GM13977 (cell line): ENCODE results near the gene ERMAP.

Source experiments
- DNase-seq: peaks from one replicate; pipeline ENCODE4 v3.0.0; 2012; ENCODE audit warnings: low spot score
- CTCF ChIP-seq: IDR thresholded peaks from 2 replicates; pipeline ENCODE4 v1.5.1; 2012; ENCODE audit warnings: mild to moderate bottlenecking, control low read depth; ENCODE audit not compliant: insufficient read depth; ENCODE audit errors: extremely low read depth, missing control alignments
- in situ Hi-C: fragments of 300-500 bp; cut with MboI; formaldehyde crosslinking; loops from one replicate; pipeline ENCODE4 v1.12.0; 2022; ENCODE audit warnings: low sequenced_read_pairs, low pct_unique_long_range_greater_than_20kb, mixed read lengths, inconsistent platforms; ENCODE audit not compliant: unreplicated experiment

The ERMAP gene

GRCh38 chr1:42845193-42845592 lies 28.3 kb downstream of the ERMAP start:
- no peak for DNase-seq
- TF ChIP-seq CTCF, result no peak
- in situ Hi-C loops, result no loop called here

- DNase-seq, result no peak
- TF ChIP-seq CTCF, result no peak
- in situ Hi-C loops, result no loop called here
These were observed 28.9 kb downstream of the ERMAP start for GRCh38 chr1:42845866-42846256.

- in situ Hi-C loops, result no loop called here
- TF ChIP-seq CTCF, result peak; percentile 52
- DNase-seq, result peak; percentile 93
These were observed 29.6 kb downstream of the ERMAP start, which contains the start of gene ZNF691 for GRCh38 chr1:42846257-42847110. ZNF691 (plus strand) TSS chr1:42846613; CDS start chr1:42849659, 3,046 bp downstream.

GRCh38 chr1:42847111-42847595 lies 30.2 kb downstream of the ERMAP start:
- in situ Hi-C loops, result no loop called here
- no peak for DNase-seq
- TF ChIP-seq CTCF, result no peak

- no peak for DNase-seq
- in situ Hi-C loops, result no loop called here
- TF ChIP-seq CTCF, result no peak
These were observed 31.0 kb downstream of the ERMAP start for GRCh38 chr1:42847721-42848460.

- DNase-seq, result no peak
- in situ Hi-C loops, result no loop called here
- TF ChIP-seq CTCF, result no peak
These were observed 32.1 kb downstream of the ERMAP start for GRCh38 chr1:42848823-42849537.
